WTC11 (cell line): ENCODE results near the gene ERAP2.

ENCODE experiments used
- ATF1 ChIP-seq: sonication (generic); formaldehyde crosslinking; IDR thresholded peaks from 2 replicates; pipeline ENCODE4 v1.8.1; 2023; ENCODE audit warnings: mild to moderate bottlenecking, moderate library complexity, missing genetic modification reagents
- ATF2 ChIP-seq: sonication (generic); formaldehyde crosslinking; IDR thresholded peaks from 2 replicates; pipeline ENCODE4 v1.8.1; 2022; ENCODE audit warnings: low read depth, missing genetic modification reagents, borderline replicate concordance
- CREB1 ChIP-seq: sonication (generic); formaldehyde crosslinking; IDR thresholded peaks from 2 replicates; pipeline ENCODE4 v1.8.0; 2023; ENCODE audit warnings: mild to moderate bottlenecking, missing genetic modification reagents
- GRHL2 ChIP-seq: fragments of 250-450 bp; sonication (Bioruptor Pico); IDR thresholded peaks from 2 replicates; pipeline ENCODE4 v1.8.0; 2022; ENCODE audit warnings: mild to moderate bottlenecking, moderate library complexity; ENCODE audit not compliant: insufficient replicate concordance, severe bottlenecking
- HMGXB4 ChIP-seq: sonication (generic); formaldehyde crosslinking; IDR thresholded peaks from 2 replicates; pipeline ENCODE4 v1.8.1; 2023; ENCODE audit warnings: mild to moderate bottlenecking, moderate library complexity, missing genetic modification reagents
- NR2C2 ChIP-seq: sonication (generic); formaldehyde crosslinking; IDR thresholded peaks from 2 replicates; pipeline ENCODE4 v1.8.0; 2022; ENCODE audit warnings: mild to moderate bottlenecking, missing genetic modification reagents
- NR3C1 ChIP-seq: sonication (generic); formaldehyde crosslinking; conservative IDR thresholded peaks from 2 replicates; pipeline ENCODE4 v1.8.1; 2023; ENCODE audit warnings: low read depth, mild to moderate bottlenecking, missing genetic modification reagents
- OVOL2 ChIP-seq: fragments of 250-450 bp; sonication (Bioruptor Pico); IDR thresholded peaks from 2 replicates; pipeline ENCODE4 v1.9.0; 2021; ENCODE audit warnings: mild to moderate bottlenecking, borderline replicate concordance
- TEAD1 ChIP-seq: sonication (generic); formaldehyde crosslinking; IDR thresholded peaks from 2 replicates; pipeline ENCODE4 v1.8.0; 2022; ENCODE audit warnings: mild to moderate bottlenecking, missing genetic modification reagents
- TP53 ChIP-seq: sonication (generic); formaldehyde crosslinking; IDR thresholded peaks from 2 replicates; pipeline ENCODE4 v1.8.1; 2023; ENCODE audit warnings: mild to moderate bottlenecking, missing genetic modification reagents
- ZNF671 ChIP-seq: fragments of 250-450 bp; sonication (Bioruptor Pico); IDR thresholded peaks from 2 replicates; pipeline ENCODE4 v1.8.0; 2021; ENCODE audit warnings: mild to moderate bottlenecking
- TF ChIP-seq, protein P1 (sequence below): fragments of 200-600 bp; IDR thresholded peaks from 2 replicates; pipeline ENCODE4 v1.8.0; 2022; ENCODE audit warnings: antibody characterized with exemption
- TF ChIP-seq, protein P2 (sequence below): sonication (generic); formaldehyde crosslinking; IDR thresholded peaks from 2 replicates; pipeline ENCODE4 v1.8.1; 2023; ENCODE audit warnings: mild to moderate bottlenecking, missing genetic modification reagents, moderate library complexity

GRCh38 chr5:96864922-96865530 is 11.3 kb upstream of the ERAP2 start:
- TF ChIP-seq CREB1 (no peak), OVOL2 (CRISPR knock-in tag) (no peak), HMGXB4 (CRISPR knock-in tag) (no peak), GRHL2 (CRISPR knock-in tag) (no peak), ZNF671 (CRISPR knock-in tag) (no peak), TEAD1 (CRISPR knock-in tag) (no peak), ATF2 (no peak), NR3C1 (CRISPR knock-in tag) (no peak), ATF1 (CRISPR knock-in tag) (no peak), NR2C2 (CRISPR knock-in tag) (no peak), TP53 (CRISPR knock-in tag) (no peak)
- TF ChIP-seq, protein P1, sequence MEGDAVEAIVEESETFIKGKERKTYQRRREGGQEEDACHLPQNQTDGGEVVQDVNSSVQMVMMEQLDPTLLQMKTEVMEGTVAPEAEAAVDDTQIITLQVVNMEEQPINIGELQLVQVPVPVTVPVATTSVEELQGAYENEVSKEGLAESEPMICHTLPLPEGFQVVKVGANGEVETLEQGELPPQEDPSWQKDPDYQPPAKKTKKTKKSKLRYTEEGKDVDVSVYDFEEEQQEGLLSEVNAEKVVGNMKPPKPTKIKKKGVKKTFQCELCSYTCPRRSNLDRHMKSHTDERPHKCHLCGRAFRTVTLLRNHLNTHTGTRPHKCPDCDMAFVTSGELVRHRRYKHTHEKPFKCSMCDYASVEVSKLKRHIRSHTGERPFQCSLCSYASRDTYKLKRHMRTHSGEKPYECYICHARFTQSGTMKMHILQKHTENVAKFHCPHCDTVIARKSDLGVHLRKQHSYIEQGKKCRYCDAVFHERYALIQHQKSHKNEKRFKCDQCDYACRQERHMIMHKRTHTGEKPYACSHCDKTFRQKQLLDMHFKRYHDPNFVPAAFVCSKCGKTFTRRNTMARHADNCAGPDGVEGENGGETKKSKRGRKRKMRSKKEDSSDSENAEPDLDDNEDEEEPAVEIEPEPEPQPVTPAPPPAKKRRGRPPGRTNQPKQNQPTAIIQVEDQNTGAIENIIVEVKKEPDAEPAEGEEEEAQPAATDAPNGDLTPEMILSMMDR: no peak
- TF ChIP-seq, protein P2, sequence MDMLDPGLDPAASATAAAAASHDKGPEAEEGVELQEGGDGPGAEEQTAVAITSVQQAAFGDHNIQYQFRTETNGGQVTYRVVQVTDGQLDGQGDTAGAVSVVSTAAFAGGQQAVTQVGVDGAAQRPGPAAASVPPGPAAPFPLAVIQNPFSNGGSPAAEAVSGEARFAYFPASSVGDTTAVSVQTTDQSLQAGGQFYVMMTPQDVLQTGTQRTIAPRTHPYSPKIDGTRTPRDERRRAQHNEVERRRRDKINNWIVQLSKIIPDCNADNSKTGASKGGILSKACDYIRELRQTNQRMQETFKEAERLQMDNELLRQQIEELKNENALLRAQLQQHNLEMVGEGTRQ (CRISPR knock-in tag): no peak
